Heart left ventricle (tissue), 16 donors: ENCODE data around the gene DNAJC25. TPM values are rescaled to one million over a fixed set of nuclear protein-coding genes. Genes with fewer than 3 reads are reported as not detected.

Source experiments
- ATAC-seq, 4 donors: fragments of 200-7000 bp; cut with Tn5 transposase; one replicate each; pipeline ENCODE4 v1.9.1; 2020 to 2022; ENCODE audit warnings: moderate library complexity in 4 of 4, mild to moderate bottlenecking in 3 of 4, moderate number of reproducible peaks in 1 of 4
- DNase-seq, 5 donors: peaks; one replicate each; pipeline ENCODE4 v3.0.0-alpha.2; 2020
- H3K27ac ChIP-seq, 12 donors: fragments of 200-600 bp; sonication (generic) in 4 of 12; one replicate each; pipeline versions ENCODE4 v1.5.0 to v1.8.0; 2016 to 2022; ENCODE audit warnings: mild to moderate bottlenecking in 2 of 12
- H3K27me3 ChIP-seq, 9 donors: fragments of 200-600 bp; sonication (generic) in 2 of 9; one replicate each; pipeline versions ENCODE4 v1.5.1 to v1.8.0; 2016 to 2022; ENCODE audit warnings: mild to moderate bottlenecking in 3 of 9
- H3K36me3 ChIP-seq, 9 donors: fragments of 200-600 bp; sonication (generic) in 2 of 9; one replicate each; pipeline versions ENCODE4 v1.5.0 to v1.8.0; 2018 to 2022; ENCODE audit warnings: mild to moderate bottlenecking in 2 of 9
- H3K4me1 ChIP-seq, 12 donors: fragments of 200-600 bp; sonication (generic) in 4 of 12; one replicate each; pipeline versions ENCODE4 v1.5.0 to v1.8.0; 2016 to 2022; ENCODE audit warnings: mild to moderate bottlenecking in 3 of 12
- H3K4me3 ChIP-seq, 12 donors: fragments of 200-600 bp; sonication (generic) in 4 of 12; one replicate each; pipeline versions ENCODE4 v1.5.0 to v1.8.0; 2017 to 2022; ENCODE audit warnings: mild to moderate bottlenecking in 9 of 12, moderate library complexity in 4 of 12
- H3K9me3 ChIP-seq, 12 donors: fragments of 200-600 bp; sonication (generic) in 4 of 12; one replicate each; pipeline versions ENCODE4 v1.5.0 to v1.8.0; 2016 to 2022; ENCODE audit warnings: mild to moderate bottlenecking in 1 of 12
- CTCF ChIP-seq, 12 donors: fragments of 200-600 bp; sonication (generic) in 4 of 12; IDR thresholded peaks; one replicate each; pipeline versions ENCODE4 v1.5.0 to v1.8.0; 2018 to 2022; ENCODE audit warnings: antibody characterized with exemption in 12 of 12, mild to moderate bottlenecking in 5 of 12
- POLR2A ChIP-seq, 2 donors: fragments of 450-650 bp; IDR thresholded peaks; one replicate each; pipeline ENCODE4 v1.6.1; 2017; ENCODE audit warnings: antibody characterized with exemption in 2 of 2, mild to moderate bottlenecking in 2 of 2, moderate library complexity in 2 of 2
- WGBS, 4 donors: extraction: QIAGEN DNeasy Blood & Tissue Kit in 2 of 4; methylation state at CpG; one replicate each; pipeline versions ENCODE4 v1.1.5 to v1.1.7; 2013 to 2018; 5-methylcytosine and 5-hydroxymethylcytosine counted together
- intact Hi-C, 10 donors: fragments of 100-400 bp; cut with DNase I; formaldehyde crosslinking; loops; one replicate each; pipeline versions ENCODE4 v1.11.1 to v1.14.2; 2022
- polyA plus RNA-seq, 2 donors: library from polyadenylated mRNA; stranded (reverse); fragments of 200-250 nt; gene quantifications; one replicate each; pipeline ENCODE4 v1.2.3, GENCODE V29; 2013
- total RNA-seq, 9 donors: library from RNA; depleted of rRNA in 2 of 9; stranded (reverse); fragments of >200 nt in 2 of 9; fragmentation: NEBNext Ultra II Directional in 3 of 9; extraction: Animal tissue kit (Norgen Biotek cat#: 25700) in 3 of 9; gene quantifications; one replicate each; pipeline versions ENCODE4 v1.1.0 to v1.2.4, GENCODE V29; 2016 to 2023
- donor health status: ischemic (EF 13 %, LVEDD 7.1; RV severe dilation, severe dysfunction).
- donor health status: healthy with polysubstance abuse.
- donor health status: DM: no; HTN: yes; CAD: no.
- donor health status: DM: no; HTN: no; CAD: no.
- donor health status: ischemic (EF 25% LVEDD 6.9; RV normal size, moderate dysfunction).
- donor health status: ischemic (EF 25% LVEDD 5.7; RV mildly dilated, moderate dysfunction).
- donor health status: healthy.
- donor health status: DM: yes; HTN: yes; CAD: no.
- donor health status: ischemic (EF 35%, LVEDD 5.7; RV mildly dilated, moderate dysfunction).
- donor health status: nonischemic (EF 11% LVEDD 7.7; RV severe dilation, severe dysfunction).
- donor health status: DM: yes; HTN: yes; CAD: no.
- donor health status: PGD.
- donor health status: ischemic (EF 29% LVEDD 5.4; RV normal size, mild dysfunction).
- donor health status: nonischemic (EF 23%, LVEDD 6.1; RV moderate dilation, normal function).

The DNAJC25 gene
- total and polyA plus RNA-seq, 11 donors: 3.8 to 8.2 (median 5.0) TPM

DNA sequence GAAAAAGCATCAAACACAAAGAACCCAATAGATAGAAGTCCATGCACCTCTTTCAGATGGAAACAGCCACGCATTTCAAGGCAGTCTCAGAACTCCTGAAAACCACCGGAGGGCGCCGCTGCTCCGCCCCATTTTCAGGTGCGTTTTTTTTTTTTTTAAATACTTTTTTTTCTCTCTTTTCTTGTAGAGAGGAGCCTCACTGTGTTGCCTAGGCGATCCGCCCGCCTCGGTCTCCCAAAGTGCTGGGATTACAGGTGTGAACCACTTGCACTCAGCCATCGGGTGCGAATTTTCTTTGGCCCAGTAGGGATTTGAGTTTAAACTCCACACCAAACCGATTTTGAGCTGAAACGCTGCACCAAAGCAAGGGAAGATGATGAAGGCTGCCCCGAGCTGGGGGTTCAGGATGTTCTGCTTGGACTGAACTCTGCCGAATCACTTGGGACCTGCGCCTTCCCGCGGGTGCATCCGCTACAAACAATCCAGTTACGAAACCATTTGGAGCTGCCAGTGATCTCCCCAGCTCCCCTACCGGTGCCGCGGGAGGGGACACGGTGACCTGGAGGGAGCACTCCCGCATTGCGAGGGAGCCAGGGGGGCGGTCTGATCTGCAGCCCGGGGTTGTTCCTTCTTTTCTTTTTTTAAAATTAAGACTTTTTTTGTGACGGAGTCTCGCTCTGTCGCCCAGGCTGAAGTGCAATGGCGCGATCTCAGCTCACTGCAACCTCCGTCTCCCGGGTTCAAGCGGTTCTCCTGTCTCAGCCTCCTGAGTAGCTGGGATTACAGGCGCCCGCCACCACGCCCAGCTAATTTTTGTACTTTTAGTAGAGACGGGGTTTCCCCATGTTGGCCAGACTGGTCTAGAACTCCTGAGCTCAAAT is 33.0 kb upstream of the DNAJC25 start:
- Histone ChIP-seq H3K4me3 (peak overlapping the region; percentile 68 to 92 (median 76)), H3K27me3 (no peaks in the 10 kb centered on the region), H3K9me3 (no peaks in the 10 kb centered on the region), H3K36me3 (peaks cover 0 to 42% (median 32%) of the 10 kb centered on the region in 9 donors), H3K27ac (peak overlapping the region in 11 of 12 donors; percentile 74 to 93 (median 88)), H3K4me1 (peaks cover 0 to 29% (median 2%) of the 10 kb centered on the region in 12 donors)
- DNase-seq (peak; percentile 52 to 79 (median 66)), ATAC-seq (peak; percentile 48 to 66 (median 56))
- WGBS, 4 donors: 1 to 2% (median 2%) methylated on average over 38 to 41 of the region's 41 CpGs
- intact Hi-C loops: loop anchor here in 4 of 10 donors (2.0 to 10.0 kb wide), 8 partner anchors 33 to 485 kb away; partner anchors contain the start of genes DNAJC25 (in 3 of the 4) and UGCG (in 1 of the 4)
- peak; percentile 40 to 73 (median 62) for TF ChIP-seq CTCF (IDR thresholded peaks at IDR 0.05)
- TF ChIP-seq POLR2A (IDR thresholded peaks at IDR 0.05): no peak

DNA sequence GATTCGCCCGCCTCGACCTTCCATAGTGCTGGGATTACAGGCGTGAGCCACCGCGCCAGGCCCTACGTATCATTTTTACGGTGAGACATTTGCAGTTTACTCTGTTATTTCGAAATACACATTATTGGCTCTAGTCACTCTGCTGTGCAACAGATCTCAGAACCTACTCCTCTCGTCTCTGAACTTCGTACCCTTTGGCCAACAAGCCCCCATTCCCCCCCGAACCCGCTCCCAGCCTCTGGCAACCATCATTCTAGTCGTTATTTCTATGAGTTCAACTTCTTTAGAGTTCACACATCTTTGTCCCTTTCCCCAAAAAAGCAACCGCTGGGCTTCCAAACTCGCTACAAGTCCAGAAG is 32.4 kb upstream of the DNAJC25 start:
- H3K36me3 ChIP-seq: peaks cover 0 to 36% (median 26%) of the 10 kb centered on the region in 9 donors
- peak in 2 of 4 donors; percentile 4 to 56 for ATAC-seq
- intact Hi-C loops: loop anchor here in 4 of 10 donors (2.0 to 10.0 kb wide), 8 partner anchors 32 to 484 kb away; partner anchors contain the start of genes DNAJC25 (in 3 of the 4) and UGCG (in 1 of the 4)
- H3K4me3 ChIP-seq: peak overlapping the region; percentile 68 to 92 (median 76)
- peak overlapping the region; percentile 54 to 93 (median 86) for H3K27ac ChIP-seq
- no peaks in the 10 kb centered on the region for H3K9me3 ChIP-seq
- peak in 2 of 5 donors; percentile 39 to 42 for DNase-seq
- WGBS, 4 donors: 1 to 2% (median 1%) methylated on average over 16 of the region's 16 CpGs
- no peak for TF ChIP-seq POLR2A (IDR thresholded peaks at IDR 0.05)
- TF ChIP-seq CTCF (IDR thresholded peaks at IDR 0.05): no peak
- H3K4me1 ChIP-seq: peaks cover 0 to 29% (median 2%) of the 10 kb centered on the region in 12 donors
- H3K27me3 ChIP-seq: no peaks in the 10 kb centered on the region

- H3K27me3 ChIP-seq: no peaks in the 10 kb centered on the region
- H3K27ac ChIP-seq: peak within 1 kb of the TSS; percentile 54 to 93 (median 86)
- no peaks in the 10 kb centered on the region for H3K9me3 ChIP-seq
- DNase-seq (peak; percentile 88 to 94 (median 91)), ATAC-seq (peak; percentile 72 to 94 (median 92))
- intact Hi-C loops: loop anchor here in 4 of 10 donors (2.0 to 10.0 kb wide), 8 partner anchors 31 to 483 kb away; partner anchors contain the start of genes DNAJC25 (in 3 of the 4) and UGCG (in 1 of the 4)
- H3K4me1 ChIP-seq: peaks cover 0 to 29% (median 2%) of the 10 kb centered on the region in 12 donors
- WGBS, 4 donors: 0 to 2% (median 1%) methylated on average over 34 to 64 of the region's 64 CpGs
- peaks cover 0 to 30% (median 20%) of the 10 kb centered on the region in 9 donors for H3K36me3 ChIP-seq
- H3K4me3 ChIP-seq: peak within 1 kb of the TSS; percentile 68 to 92 (median 76)
- peak in 1 of 2 donors; percentile 47 for TF ChIP-seq POLR2A (IDR thresholded peaks at IDR 0.05)
- TF ChIP-seq CTCF (IDR thresholded peaks at IDR 0.05): no peak
Observed at GRCh38 chr9:111599092-111599954, 31.8 kb upstream of the DNAJC25 start, which contains the start of gene PTGR1. TSS of gene PTGR1 (minus strand) at chr9:111599647. CDS start at chr9:111597422, 2,225 bp downstream.
